Measurements from ENCODE around the gene MYO9A.

Gene MYO9A

GRCh38 chr15:71974211-71974610 lies 143.7 kb downstream of the MYO9A start:
- no peaks in the 10 kb centered on the region for H3K36me3 ChIP-seq (ENCODE audit: control insufficient read depth, low read depth, low read length)
- H3K27me3 ChIP-seq (ENCODE audit: control insufficient read depth, insufficient read depth, low read length): no peaks in the 10 kb centered on the region
- H3K27ac ChIP-seq (ENCODE audit: low read length): no peak overlapping the region
- no peak overlapping the region for H3K4me3 ChIP-seq (ENCODE audit: low read length)
- no peak overlapping the region for H3K9ac ChIP-seq (ENCODE audit: low read length)
- no peaks in the 10 kb centered on the region for H3K4me1 ChIP-seq (ENCODE audit: control insufficient read depth, low read depth, low read length)
- no peaks in the 10 kb centered on the region for H3K9me3 ChIP-seq (ENCODE audit: control insufficient read depth, low read depth, low read length)

- H3K9me3 ChIP-seq (ENCODE audit: control insufficient read depth, low read depth, low read length): no peaks in the 10 kb centered on the region
- no peak overlapping the region for H3K27ac ChIP-seq (ENCODE audit: low read length)
- H3K36me3 ChIP-seq (ENCODE audit: control insufficient read depth, low read depth, low read length): no peaks in the 10 kb centered on the region
- no peaks in the 10 kb centered on the region for H3K4me1 ChIP-seq (ENCODE audit: control insufficient read depth, low read depth, low read length)
- no peak overlapping the region for H3K9ac ChIP-seq (ENCODE audit: low read length)
- no peak overlapping the region for H3K4me3 ChIP-seq (ENCODE audit: low read length)
- no peaks in the 10 kb centered on the region for H3K27me3 ChIP-seq (ENCODE audit: control insufficient read depth, insufficient read depth, low read length)
Measured at GRCh38 chr15:71973366-71973765, 144.6 kb downstream of the MYO9A start.

GRCh38 chr15:71971905-71972304 lies 146.0 kb downstream of the MYO9A start:
- no peaks in the 10 kb centered on the region for H3K4me1 ChIP-seq (ENCODE audit: control insufficient read depth, low read depth, low read length)
- H3K9me3 ChIP-seq (ENCODE audit: control insufficient read depth, low read depth, low read length): no peaks in the 10 kb centered on the region
- no peak overlapping the region for H3K27ac ChIP-seq (ENCODE audit: low read length)
- H3K4me3 ChIP-seq (ENCODE audit: low read length): no peak overlapping the region
- no peaks in the 10 kb centered on the region for H3K36me3 ChIP-seq (ENCODE audit: control insufficient read depth, low read depth, low read length)
- H3K27me3 ChIP-seq (ENCODE audit: control insufficient read depth, insufficient read depth, low read length): no peaks in the 10 kb centered on the region
- H3K9ac ChIP-seq (ENCODE audit: low read length): no peak overlapping the region

- no peaks in the 10 kb centered on the region for H3K9me3 ChIP-seq (ENCODE audit: control insufficient read depth, low read depth, low read length)
- no peak overlapping the region for H3K27ac ChIP-seq (ENCODE audit: low read length)
- no peak overlapping the region for H3K9ac ChIP-seq (ENCODE audit: low read length)
- no peak overlapping the region for H3K4me3 ChIP-seq (ENCODE audit: low read length)
- H3K36me3 ChIP-seq (ENCODE audit: control insufficient read depth, low read depth, low read length): no peaks in the 10 kb centered on the region
- no peaks in the 10 kb centered on the region for H3K27me3 ChIP-seq (ENCODE audit: control insufficient read depth, insufficient read depth, low read length)
- H3K4me1 ChIP-seq (ENCODE audit: control insufficient read depth, low read depth, low read length): no peaks in the 10 kb centered on the region
Measured at GRCh38 chr15:71970435-71970834, 147.5 kb downstream of the MYO9A start.

- no peaks in the 10 kb centered on the region for H3K27me3 ChIP-seq (ENCODE audit: control insufficient read depth, insufficient read depth, low read length)
Measured at GRCh38 chr15:71962537-71962936, 155.4 kb downstream of the MYO9A start.

GRCh38 chr15:71957026-71957425 lies 160.9 kb downstream of the MYO9A start:
- Histone ChIP-seq H3K9me3 (ENCODE audit: control insufficient read depth, low read depth, low read length) (no peaks in the 10 kb centered on the region), H3K27me3 (ENCODE audit: control insufficient read depth, insufficient read depth, low read length) (no peaks in the 10 kb centered on the region), H3K4me1 (ENCODE audit: control insufficient read depth, low read depth, low read length) (no peaks in the 10 kb centered on the region), H3K9ac (ENCODE audit: low read length) (no peak overlapping the region), H3K4me3 (ENCODE audit: low read length) (no peak overlapping the region), H3K27ac (ENCODE audit: low read length) (no peak overlapping the region), H3K36me3 (ENCODE audit: control insufficient read depth, low read depth, low read length) (no peaks in the 10 kb centered on the region)

More at GRCh38 chr15:71962537-71962936, 155.4 kb downstream of the MYO9A start:
- Histone ChIP-seq H3K4me1 (ENCODE audit: control insufficient read depth, low read depth, low read length) (no peaks in the 10 kb centered on the region), H3K9ac (ENCODE audit: low read length) (no peak overlapping the region), H3K4me3 (ENCODE audit: low read length) (no peak overlapping the region), H3K27ac (ENCODE audit: low read length) (no peak overlapping the region), H3K36me3 (ENCODE audit: control insufficient read depth, low read depth, low read length) (no peaks in the 10 kb centered on the region), H3K9me3 (ENCODE audit: control insufficient read depth, low read depth, low read length) (no peaks in the 10 kb centered on the region)

GRCh38 chr15:71951134-71951533 lies 166.8 kb downstream of the MYO9A start:
- Histone ChIP-seq H3K36me3 (ENCODE audit: control insufficient read depth, low read depth, low read length) (no peaks in the 10 kb centered on the region), H3K27me3 (ENCODE audit: control insufficient read depth, insufficient read depth, low read length) (no peaks in the 10 kb centered on the region), H3K9ac (ENCODE audit: low read length) (no peak overlapping the region), H3K4me1 (ENCODE audit: control insufficient read depth, low read depth, low read length) (no peaks in the 10 kb centered on the region), H3K4me3 (ENCODE audit: low read length) (no peak overlapping the region), H3K9me3 (ENCODE audit: control insufficient read depth, low read depth, low read length) (no peaks in the 10 kb centered on the region), H3K27ac (ENCODE audit: low read length) (no peak overlapping the region)

- Histone ChIP-seq H3K9ac (ENCODE audit: low read length) (no peak overlapping the region), H3K27ac (ENCODE audit: low read length) (no peak overlapping the region), H3K4me3 (ENCODE audit: low read length) (no peak overlapping the region), H3K27me3 (ENCODE audit: control insufficient read depth, insufficient read depth, low read length) (no peaks in the 10 kb centered on the region), H3K4me1 (ENCODE audit: control insufficient read depth, low read depth, low read length) (no peaks in the 10 kb centered on the region), H3K36me3 (ENCODE audit: control insufficient read depth, low read depth, low read length) (no peaks in the 10 kb centered on the region), H3K9me3 (ENCODE audit: control insufficient read depth, low read depth, low read length) (no peaks in the 10 kb centered on the region)
Measured at GRCh38 chr15:71945012-71945411, 172.9 kb downstream of the MYO9A start.

GRCh38 chr15:71943806-71944205 lies 174.1 kb downstream of the MYO9A start:
- Histone ChIP-seq H3K9me3 (ENCODE audit: control insufficient read depth, low read depth, low read length) (no peaks in the 10 kb centered on the region), H3K4me1 (ENCODE audit: control insufficient read depth, low read depth, low read length) (no peaks in the 10 kb centered on the region), H3K4me3 (ENCODE audit: low read length) (no peak overlapping the region), H3K9ac (ENCODE audit: low read length) (no peak overlapping the region), H3K36me3 (ENCODE audit: control insufficient read depth, low read depth, low read length) (no peaks in the 10 kb centered on the region), H3K27me3 (ENCODE audit: control insufficient read depth, insufficient read depth, low read length) (no peaks in the 10 kb centered on the region), H3K27ac (ENCODE audit: low read length) (no peak overlapping the region)

- Histone ChIP-seq H3K4me1 (ENCODE audit: control insufficient read depth, low read depth, low read length) (no peaks in the 10 kb centered on the region), H3K4me3 (ENCODE audit: low read length) (no peak overlapping the region), H3K36me3 (ENCODE audit: control insufficient read depth, low read depth, low read length) (no peaks in the 10 kb centered on the region), H3K27me3 (ENCODE audit: control insufficient read depth, insufficient read depth, low read length) (no peaks in the 10 kb centered on the region), H3K9ac (ENCODE audit: low read length) (no peak overlapping the region), H3K27ac (ENCODE audit: low read length) (no peak overlapping the region), H3K9me3 (ENCODE audit: control insufficient read depth, low read depth, low read length) (no peaks in the 10 kb centered on the region)
Measured at GRCh38 chr15:71939981-71940588, 177.9 kb downstream of the MYO9A start.

GRCh38 chr15:71937650-71938311 lies 180.2 kb downstream of the MYO9A start:
- H3K36me3 ChIP-seq (ENCODE audit: control insufficient read depth, low read depth, low read length): no peaks in the 10 kb centered on the region

GRCh38 chr15:71934446-71934845 lies 183.5 kb downstream of the MYO9A start:
- no peaks in the 10 kb centered on the region for H3K9me3 ChIP-seq (ENCODE audit: control insufficient read depth, low read depth, low read length)
- no peaks in the 10 kb centered on the region for H3K27me3 ChIP-seq (ENCODE audit: control insufficient read depth, insufficient read depth, low read length)
- H3K27ac ChIP-seq (ENCODE audit: low read length): no peak overlapping the region
- H3K4me3 ChIP-seq (ENCODE audit: low read length): no peak overlapping the region
- no peaks in the 10 kb centered on the region for H3K4me1 ChIP-seq (ENCODE audit: control insufficient read depth, low read depth, low read length)
- H3K9ac ChIP-seq (ENCODE audit: low read length): no peak overlapping the region
- no peaks in the 10 kb centered on the region for H3K36me3 ChIP-seq (ENCODE audit: control insufficient read depth, low read depth, low read length)

More at GRCh38 chr15:71937650-71938311, 180.2 kb downstream of the MYO9A start:
- Histone ChIP-seq H3K4me1 (ENCODE audit: control insufficient read depth, low read depth, low read length) (no peaks in the 10 kb centered on the region), H3K27me3 (ENCODE audit: control insufficient read depth, insufficient read depth, low read length) (no peaks in the 10 kb centered on the region), H3K9ac (ENCODE audit: low read length) (no peak overlapping the region), H3K27ac (ENCODE audit: low read length) (no peak overlapping the region), H3K9me3 (ENCODE audit: control insufficient read depth, low read depth, low read length) (no peaks in the 10 kb centered on the region), H3K4me3 (ENCODE audit: low read length) (no peak overlapping the region)
